GM19328 (cell line): ENCODE measurements around the gene AGBL1.
"Not testable (repeated sequence)": the region's sequence is repeated elsewhere in the genome, so short reads cannot be mapped to it uniquely, and the experiment has no call there.

ENCODE experiments used
- ATAC-seq: cut with Tn5 transposase; IDR thresholded peaks from one replicate; pipeline ENCODE4 v1.9.1; 2021; ENCODE audit warnings: mild to moderate bottlenecking, moderate library complexity; ENCODE audit not compliant: unreplicated experiment

Gene AGBL1

DNA sequence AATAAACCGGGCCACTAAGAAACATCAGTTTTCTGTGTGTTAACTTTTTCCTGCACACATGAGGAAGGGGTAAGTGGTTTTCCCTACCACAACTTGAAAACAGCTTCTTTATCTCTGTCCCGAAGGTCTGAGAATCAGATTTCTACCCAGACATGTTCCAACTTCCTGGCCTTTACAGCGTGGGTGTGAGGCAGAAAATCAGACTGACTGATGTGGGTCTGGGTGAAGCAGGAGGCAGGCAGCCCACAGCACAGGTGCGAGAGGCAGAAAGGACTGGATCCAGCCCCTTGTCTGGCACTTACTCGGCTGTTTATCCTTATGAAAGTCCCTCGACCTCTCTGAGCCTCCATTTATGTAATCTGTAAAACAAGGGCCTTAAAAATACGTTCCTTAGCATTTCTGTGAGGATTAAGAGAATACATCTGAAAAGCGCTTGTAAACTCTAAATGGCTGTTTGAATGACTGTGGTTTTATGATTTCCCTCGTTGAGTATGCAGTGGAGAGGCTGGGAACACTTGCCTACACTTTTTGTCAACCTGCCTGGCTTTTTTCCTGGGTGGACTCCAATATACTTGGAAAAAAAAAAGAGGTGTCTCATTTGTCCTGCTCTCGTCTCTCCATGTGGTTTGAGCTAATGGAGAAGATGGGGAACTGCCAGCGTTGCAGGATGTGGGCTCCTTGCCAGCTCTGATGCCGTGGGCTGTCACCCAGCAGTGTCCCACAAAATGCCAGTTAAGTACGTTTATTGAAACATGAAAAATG is 3.1 kb downstream of the AGBL1 start:
- no peak for ATAC-seq

DNA sequence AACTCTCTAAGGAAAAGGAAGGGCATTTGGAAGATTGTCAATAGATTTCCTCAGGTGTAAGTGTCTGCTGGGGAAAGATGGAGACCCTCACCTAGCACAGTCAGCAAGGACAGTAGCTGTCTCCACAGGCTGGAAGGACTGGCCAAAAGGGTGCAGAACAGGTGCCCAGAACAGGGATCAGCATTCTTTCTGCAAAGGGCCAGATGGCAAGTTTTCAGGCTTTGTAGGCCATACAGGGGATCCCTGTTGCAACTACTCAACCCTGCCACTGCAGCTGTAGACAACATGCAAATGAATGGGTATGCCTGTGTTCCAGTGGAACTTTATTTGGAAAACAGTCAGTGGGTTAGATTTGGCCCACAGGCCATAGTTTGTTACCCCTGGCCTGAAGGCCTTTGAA is 8.1 kb downstream of the AGBL1 start:
- no peak for ATAC-seq

DNA sequence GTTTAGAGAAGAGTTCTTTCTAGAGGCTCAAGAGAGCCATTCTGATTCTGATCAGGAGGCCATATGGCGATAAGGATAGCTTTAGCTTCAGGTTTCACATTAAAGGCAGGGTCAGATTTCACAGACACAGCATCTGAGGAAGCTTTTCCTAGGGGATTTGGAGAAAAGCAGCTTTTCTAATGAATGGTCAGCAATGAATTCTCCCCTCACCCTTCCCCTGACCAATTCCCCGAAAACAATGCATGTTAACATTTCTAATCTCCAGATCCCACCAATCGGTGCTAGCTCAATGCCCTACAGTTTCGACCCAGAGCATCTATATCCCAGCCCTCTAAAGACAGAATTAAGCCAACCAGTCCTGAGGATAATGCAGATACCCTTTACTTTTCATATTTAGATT is 9.8 kb downstream of the AGBL1 start:
- no peak for ATAC-seq

DNA sequence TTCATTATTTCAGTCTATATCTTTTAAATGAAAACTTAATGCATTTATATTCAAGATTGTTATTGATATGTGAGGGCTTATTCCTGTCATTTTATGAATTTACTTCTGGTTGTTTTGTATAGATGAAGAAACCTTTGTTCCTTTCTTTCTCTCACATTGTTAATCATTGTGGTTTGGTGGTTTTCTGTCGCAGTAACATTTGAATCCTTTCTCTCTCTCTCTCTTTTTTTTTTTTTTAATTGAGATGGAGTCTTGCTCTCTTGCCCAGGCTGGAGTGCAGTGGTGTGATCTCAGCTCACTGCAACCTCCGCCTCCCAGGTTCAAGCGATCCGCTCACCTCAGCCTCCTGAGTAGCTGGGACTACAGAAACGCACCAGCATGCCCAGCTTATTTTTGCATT is 22.1 kb downstream of the AGBL1 start:
- no peak for ATAC-seq

DNA sequence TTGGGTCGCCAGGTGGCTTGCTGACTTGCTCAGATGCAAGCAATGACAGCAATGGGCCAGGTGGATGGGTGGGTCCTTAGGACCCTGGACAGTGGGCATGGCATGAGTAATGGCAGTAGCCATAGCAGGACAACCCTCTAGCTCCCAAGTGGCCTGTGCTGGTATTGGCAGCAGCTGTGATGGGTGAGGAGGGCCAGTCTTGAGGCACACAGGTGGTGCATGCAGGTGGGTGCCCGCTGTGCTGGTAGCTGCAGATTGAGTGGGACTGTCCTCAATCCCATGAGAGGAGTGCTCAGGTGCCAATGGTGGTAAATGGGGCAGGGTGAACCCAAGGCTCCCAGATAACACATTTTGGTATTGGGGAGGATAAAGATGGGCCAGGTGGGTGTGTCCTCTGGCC is 24.2 kb downstream of the AGBL1 start:
- ATAC-seq = no peak

DNA sequence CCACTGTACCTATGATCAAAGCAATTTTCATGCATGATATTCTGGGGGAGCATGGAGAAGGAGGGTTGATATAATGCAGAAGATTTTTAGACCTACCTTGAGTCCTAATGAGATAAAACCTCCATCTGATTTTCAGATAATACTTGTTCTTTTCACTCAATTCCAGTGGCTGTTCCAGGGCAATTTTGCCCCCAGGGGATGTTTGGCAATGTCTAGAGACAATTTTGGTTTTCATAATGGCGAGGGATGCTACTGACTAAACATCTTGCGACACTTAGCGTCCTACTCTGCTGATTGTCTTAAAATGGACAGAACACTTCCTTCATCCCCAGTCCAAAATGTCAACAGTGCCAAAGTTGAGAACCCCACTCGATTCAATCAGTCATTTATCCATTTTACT is 26.6 kb downstream of the AGBL1 start:
- no peak for ATAC-seq

DNA sequence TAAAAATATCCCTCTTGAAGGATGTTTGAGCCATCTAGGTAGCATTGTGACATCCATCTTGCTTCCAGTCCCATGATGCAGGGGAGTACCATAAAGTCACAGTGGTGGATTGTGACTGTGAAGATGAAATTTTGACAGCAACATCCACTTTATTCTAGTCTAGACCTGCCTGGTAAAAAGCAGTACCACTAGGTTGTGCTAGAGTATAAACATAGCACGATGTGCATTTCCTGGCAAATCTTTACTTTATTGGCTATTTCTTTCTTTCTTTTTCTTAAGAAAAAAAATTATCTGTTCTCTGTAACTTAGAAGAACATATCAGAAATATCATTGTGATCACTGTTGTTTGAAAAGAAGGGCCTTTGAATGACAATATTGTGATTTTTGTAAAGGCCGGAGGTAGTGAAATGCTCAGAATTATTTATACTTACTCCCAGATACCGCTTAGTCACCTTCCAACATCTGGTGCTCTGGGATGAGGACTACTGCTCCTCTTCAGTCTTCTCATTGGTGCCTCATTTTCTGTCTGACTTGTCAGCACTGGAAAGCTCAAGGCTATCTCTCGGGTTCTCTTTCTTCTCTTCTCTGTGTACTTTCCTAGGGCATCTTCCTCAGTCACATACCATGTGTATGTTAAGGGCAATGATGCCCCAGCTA is 35.6 kb downstream of the AGBL1 start:
- no peak for ATAC-seq

DNA sequence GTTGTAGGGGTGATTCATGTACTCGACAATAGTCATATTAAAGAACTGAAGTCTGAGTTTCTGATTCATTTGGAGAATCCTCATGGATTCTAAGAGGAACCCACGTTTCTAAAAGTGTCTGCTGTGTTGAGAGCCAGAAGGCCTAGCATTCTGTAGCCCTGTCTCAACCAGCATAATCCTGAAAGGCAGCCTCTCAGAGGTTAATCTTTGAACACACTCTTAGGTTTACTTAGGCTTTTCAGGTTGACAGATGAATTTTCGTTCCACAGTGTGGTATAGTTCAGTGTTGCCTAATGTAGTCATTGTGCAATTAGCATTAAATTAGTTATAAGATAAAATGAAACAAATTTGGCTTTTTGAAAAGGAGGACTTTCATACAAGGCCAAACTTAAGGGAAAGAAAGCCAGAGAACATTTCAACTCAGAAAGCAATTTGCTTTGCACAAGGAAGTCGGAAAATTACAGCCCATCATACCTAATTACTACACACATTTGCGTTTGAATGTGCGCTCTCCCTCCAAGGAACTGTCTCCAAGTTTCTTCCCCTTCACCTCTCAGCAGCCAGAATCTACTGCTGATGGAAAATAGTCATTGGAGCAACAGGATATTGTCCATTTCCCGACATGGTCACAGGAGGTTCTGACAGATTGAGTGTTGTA is 42.0 kb downstream of the AGBL1 start:
- no peak for ATAC-seq

DNA sequence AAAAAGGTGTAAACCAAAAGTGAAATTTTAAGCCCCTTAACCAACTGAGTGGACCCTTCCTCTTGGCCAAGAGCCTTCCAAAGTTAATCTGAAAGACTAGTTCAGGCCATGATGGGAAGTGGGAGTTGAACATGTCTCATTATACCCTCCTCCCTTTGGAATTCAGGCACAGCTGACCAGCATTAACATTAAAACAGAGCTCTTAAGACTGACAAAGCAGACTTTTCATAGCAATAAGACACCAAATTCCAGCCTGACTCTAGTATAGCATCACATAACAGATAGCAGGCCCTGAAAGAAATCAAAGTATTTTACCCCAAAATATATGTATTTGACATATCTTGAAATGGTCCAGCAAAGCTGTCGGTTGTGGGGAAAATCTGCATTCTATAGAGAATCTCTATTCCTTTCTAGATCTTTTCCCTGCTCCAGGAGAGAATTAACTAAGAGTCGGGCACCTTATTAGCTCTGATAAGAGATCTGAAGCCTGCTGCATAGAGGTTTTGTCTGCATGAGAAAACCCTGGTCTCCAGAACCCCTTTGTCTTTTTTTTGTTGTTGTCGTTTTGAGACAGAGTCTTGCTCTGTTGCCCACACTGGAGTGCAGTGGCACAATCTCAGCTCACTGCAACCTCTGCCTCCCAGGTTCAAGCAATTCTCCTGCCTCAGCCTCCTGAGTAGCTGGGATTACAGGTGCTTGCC is 43.2 kb downstream of the AGBL1 start:
- not testable (repeated sequence) for ATAC-seq

DNA sequence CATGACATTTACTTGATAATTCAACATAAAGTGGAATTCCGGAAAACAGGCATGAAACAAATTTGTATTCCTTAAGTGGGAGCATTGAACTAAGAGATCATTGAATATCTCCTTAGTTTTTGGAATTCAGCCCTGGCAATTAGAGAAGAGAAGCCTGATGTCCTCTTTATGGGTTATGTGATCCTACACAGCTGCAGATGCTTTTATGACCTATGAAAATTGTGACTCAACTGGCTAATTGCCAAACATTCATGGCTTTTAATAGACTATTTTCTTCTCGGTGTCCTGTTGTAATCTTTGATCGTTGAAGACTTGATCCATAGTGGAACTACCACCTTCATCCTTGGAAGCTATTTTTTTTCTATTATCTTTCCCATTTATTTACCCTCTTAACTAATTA is 46.1 kb downstream of the AGBL1 start:
- no peak for ATAC-seq

DNA sequence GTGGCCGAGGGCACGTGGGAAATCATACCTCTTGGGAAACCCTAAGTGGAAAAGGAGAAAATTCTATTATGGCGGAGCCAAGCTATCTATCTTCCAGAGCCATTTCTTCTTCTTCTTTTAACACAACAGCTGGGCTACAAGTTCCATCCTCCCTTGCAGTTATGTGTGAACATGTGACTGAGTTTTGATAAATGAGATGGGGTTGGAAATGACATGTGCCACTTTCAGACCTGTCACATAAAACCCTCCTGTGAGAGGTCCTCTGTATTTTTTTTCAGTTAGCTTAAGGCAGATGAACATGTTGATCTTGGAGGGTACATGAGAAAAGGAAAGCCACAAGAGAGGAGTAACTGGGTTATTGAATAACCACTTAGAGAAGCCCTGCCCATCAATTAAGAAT is 47.9 kb downstream of the AGBL1 start:
- ATAC-seq = no peak

DNA sequence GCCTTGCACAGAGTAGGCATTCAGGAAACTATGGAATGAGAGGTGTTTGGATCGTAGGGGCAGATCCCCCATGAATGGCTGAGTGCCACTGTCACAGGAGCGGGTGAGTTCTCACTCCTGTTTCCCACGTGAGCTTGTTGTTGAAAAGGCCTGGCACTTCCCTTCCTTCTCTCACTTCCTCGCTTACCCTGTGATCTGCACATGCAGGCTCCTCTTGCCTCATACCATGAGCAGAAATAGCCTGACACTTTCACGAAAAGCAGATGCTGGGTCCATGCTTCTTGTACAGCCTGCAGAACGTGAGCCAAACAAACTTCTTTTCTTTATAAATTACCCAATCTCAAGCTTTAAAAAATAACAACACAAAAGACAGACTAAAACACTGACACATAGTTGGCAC is 55.4 kb downstream of the AGBL1 start:
- ATAC-seq = no peak

DNA sequence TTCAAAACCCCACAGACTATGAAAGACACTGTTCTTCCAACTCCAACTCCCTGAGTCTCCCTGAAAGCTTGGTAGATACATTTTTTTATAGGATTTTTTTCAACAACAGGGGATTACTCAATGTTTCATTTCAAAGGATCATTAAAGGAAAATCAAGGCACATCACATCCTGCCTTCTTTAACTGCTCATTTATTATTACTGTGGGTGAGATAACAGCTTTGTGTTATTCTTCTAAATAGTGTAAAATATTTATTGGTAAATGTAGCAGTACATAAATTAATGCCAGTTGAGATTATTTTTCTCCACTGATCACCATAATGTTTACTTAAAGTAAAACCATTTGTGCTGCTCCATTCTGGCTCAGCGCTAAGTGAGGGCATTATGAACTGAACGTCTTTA is 57.2 kb downstream of the AGBL1 start:
- ATAC-seq = no peak

DNA sequence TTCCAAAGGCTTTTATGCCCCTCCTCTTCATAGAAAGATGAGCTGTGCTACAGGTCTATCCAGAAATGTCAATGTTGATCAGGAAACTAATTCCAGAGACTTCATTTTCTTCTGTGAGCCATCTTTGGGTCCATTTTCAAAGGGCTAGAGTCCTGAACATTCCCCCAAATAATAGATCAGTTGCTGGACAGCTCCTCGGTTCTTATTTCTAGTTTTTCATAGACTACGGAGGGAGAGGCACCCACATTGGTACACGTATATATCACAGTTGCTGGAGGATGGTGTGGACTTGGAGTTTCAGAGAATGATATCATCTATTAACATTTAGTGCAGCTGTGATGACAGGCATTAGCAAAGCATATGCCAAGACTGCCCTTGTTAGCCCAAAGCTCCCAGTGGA is 59.1 kb downstream of the AGBL1 start:
- ATAC-seq = no peak

DNA sequence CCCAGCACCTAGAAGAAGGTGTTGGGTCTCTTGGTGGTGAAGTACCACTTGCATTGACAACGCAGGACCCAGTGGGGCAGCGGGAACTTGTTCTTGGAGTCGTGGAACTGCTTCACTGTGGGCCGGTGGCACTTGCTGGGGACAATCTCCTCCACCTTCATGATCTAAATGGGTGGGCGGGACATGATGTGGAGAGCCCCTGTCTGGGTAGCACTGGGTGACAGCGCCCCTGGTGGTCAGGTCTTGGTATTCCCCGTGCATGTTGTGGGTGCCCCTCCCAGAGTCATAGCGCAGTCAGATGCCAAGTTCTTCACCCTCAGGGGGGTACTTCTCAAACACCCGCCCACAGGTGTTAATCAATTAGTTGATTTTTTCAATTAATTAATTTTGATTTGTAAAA is 60.2 kb downstream of the AGBL1 start:
- no peak for ATAC-seq

DNA sequence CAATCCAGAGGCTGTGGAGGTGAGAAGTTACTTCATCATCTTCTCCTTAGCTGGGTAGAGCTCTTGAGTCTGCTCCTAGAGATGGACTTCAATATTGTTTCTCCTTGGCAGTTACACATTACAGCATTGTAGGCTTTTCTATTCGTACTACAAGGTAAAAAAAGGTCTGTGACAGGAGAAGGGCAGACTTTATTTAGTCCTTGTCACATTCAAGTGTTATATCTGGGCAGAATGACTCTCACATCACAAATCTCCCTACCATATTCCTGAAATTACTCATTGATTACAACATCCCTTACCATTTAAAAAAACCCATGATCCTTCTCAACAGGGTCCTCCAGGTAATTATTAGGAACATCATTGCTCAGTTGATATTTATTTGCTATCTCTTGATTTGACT is 75.0 kb downstream of the AGBL1 start:
- no peak for ATAC-seq

DNA sequence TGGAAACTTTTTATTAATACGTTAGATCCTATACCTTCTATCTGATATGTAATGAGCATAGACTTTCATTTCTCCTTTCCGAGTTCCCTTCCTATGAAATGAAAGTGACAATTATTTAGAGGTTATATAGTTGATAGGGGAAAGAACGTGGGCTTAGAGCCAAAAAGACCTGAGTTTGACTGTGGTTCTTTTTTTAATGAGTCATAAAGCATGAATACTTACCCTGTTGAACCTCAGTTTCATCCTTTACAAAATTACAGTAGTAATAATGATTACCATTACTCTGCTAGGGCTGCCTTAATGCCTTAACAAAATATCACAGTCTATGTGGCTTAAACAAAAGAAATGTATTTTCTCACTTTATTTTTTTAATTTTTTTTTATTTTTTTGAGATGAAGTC is 75.9 kb downstream of the AGBL1 start:
- ATAC-seq = no peak

DNA sequence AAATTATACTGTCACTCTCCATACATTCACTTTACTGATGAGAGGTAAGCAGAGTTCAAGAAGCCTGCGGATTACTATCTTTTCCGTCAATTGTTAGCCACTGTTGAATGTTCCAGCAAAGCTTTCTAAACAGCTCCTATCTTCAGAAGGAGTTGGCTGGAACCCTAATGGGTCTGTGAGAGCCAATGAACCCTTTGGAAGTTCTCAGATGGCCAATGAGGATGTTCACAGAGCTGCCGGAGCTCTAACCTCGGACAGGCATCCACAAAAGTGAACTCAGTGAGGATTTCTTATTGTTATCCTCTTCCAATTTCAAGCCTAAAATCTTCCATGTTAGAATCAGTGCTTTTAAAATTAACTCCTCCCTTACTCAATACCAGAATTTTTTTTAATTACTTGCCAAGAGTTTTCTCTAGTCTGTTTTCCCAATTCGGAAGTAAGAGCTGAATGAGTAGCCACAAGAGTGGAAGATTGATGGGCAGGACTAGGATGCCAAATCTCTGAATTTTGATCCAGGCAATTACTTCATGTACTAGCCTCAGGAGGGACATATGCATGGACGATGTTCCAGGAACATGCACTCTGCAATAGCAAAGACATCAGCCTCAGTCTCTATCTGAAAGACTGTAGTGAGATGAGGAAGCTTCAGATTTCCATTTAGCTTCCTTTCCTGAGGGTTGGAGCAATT is 78.1 kb downstream of the AGBL1 start:
- no peak for ATAC-seq

DNA sequence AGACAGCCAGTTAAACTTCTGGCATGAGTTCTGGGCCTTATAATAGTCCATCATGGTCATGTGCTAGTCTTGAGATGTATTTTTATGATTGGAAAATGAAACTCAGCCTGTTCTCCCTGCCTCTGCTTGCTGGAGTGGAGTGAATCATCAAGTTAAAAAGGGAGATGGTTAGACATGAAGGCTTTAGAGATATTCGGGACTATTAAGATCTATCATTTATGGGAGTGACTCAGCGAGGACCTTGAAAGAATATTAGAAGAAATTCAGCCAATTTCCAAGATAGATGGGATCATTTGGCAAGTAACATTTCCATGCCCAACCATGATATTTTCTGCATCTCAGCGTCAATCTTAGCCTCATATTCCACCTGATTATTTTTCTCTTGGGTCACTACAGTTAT is 79.8 kb downstream of the AGBL1 start:
- ATAC-seq = no peak

DNA sequence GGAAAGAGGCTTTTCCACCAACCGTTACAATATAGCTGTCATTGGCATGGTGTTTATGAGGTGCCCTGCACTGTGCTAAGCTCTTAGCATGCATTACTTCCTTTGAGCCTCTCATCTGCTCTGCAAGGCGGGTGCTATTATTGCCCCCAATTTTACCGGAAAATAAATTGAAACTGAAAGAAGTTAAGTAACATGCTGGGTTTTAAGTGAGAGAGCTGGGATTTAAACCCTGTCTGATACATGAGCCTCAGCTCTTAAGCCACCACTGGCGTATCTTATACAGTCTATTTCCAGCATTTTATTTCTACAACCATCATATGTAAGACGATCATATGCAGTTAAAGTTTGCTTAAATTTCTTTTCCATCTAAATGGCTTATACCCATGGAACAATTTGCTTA is 81.6 kb downstream of the AGBL1 start:
- no peak for ATAC-seq

DNA sequence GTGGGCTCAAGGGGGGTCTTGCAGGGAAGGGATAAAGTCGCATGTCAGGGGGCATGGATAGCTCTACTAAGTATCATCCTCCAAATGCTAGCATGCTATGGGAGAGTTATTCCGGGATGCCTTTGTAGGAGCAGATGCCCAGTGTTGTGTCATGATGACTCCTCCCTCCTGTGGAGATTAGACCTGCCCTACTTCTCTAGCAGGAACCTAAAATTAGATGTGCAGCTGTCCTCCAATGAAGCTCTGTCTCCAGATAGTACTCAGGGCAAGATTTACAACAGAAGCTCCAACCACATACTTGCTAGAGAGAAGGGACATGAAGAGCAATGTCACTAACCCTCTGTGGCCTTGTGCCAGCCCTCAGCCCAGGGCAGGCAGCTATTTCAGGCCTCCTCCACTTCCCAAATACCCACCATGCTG is 82.5 kb downstream of the AGBL1 start:
- ATAC-seq = no peak
